DMS53 treated with DMSO at 0.1 percent for 48 hours (cell line): Measurements from ENCODE around the gene GRID1.

Experiments
- DNase-seq: peaks from one replicate; lab custom pipeline; 2025; ENCODE audit not compliant: unreplicated experiment; lab: John Stamatoyannopoulos, UW

GRID1 gene

GRCh38 chr10:86340176-86340990, 26.2 kb downstream of the GRID1 start:
- DNase-seq = no peak

GRCh38 chr10:86339226-86339865, 27.2 kb downstream of the GRID1 start:
- no peak for DNase-seq

GRCh38 chr10:86337121-86337601, 29.4 kb downstream of the GRID1 start:
- DNase-seq = no peak

- no peak for DNase-seq
These were observed 30.3 kb downstream of the GRID1 start for GRCh38 chr10:86336341-86336740.

GRCh38 chr10:86335831-86336230, 30.8 kb downstream of the GRID1 start:
- no peak for DNase-seq

GRCh38 chr10:86335257-86335656, 31.3 kb downstream of the GRID1 start:
- DNase-seq = no peak

GRCh38 chr10:86334488-86335085, 32.0 kb downstream of the GRID1 start:
- DNase-seq = no peak

GRCh38 chr10:86333826-86334487, 32.6 kb downstream of the GRID1 start:
- DNase-seq = no peak

- no peak for DNase-seq
These were observed 34.7 kb downstream of the GRID1 start for GRCh38 chr10:86331861-86332260.

- DNase-seq = no peak
These were observed 35.5 kb downstream of the GRID1 start for GRCh38 chr10:86330778-86331763.

GRCh38 chr10:86329896-86330680, 36.5 kb downstream of the GRID1 start:
- no peak for DNase-seq

- DNase-seq = no peak
These were observed 37.4 kb downstream of the GRID1 start for GRCh38 chr10:86329093-86329710.

GRCh38 chr10:86327954-86328725, 38.5 kb downstream of the GRID1 start:
- DNase-seq = no peak

GRCh38 chr10:86325158-86325557, 41.4 kb downstream of the GRID1 start:
- no peak for DNase-seq

GRCh38 chr10:86321568-86321967, 45.0 kb downstream of the GRID1 start:
- no peak for DNase-seq

GRCh38 chr10:86319676-86320075, 46.9 kb downstream of the GRID1 start:
- no peak for DNase-seq

GRCh38 chr10:86317949-86318725, 48.5 kb downstream of the GRID1 start:
- DNase-seq = no peak

- no peak for DNase-seq
These were observed 49.6 kb downstream of the GRID1 start for GRCh38 chr10:86316990-86317389.
